GM18511 (cell line): Measurements from ENCODE around the gene MRPS33.
"Not testable (repeated sequence)": the region's sequence is repeated elsewhere in the genome, so short reads cannot be mapped to it uniquely, and the experiment has no call there.

ENCODE experiments used
- ATAC-seq: cut with Tn5 transposase; IDR thresholded peaks from one replicate; pipeline ENCODE4 v1.9.1; 2021; ENCODE audit warnings: mild to moderate bottlenecking, moderate library complexity; ENCODE audit not compliant: unreplicated experiment

Gene MRPS33

GRCh38 chr7:140956997-140957396 lies 57.8 kb downstream of the MRPS33 start:
- not testable (repeated sequence) for ATAC-seq
